Body of pancreas (tissue), 4 donors: ENCODE data around the gene FAM217B. TPM values are rescaled to one million over a fixed set of nuclear protein-coding genes. Genes with fewer than 3 reads are reported as not detected.

Source experiments
- ATAC-seq: fragments of 150-250 bp; one replicate; pipeline ENCODE4 v1.9.1; 2016
- DNase-seq, 4 donors: peaks; one replicate each; pipeline ENCODE4 v3.0.0-alpha.2; 2019
- H3K27ac ChIP-seq, 4 donors: fragments of 200-600 bp; sonication (generic); 1 replicate in 3 of 4; 2 replicates in 1 of 4; pipeline versions ENCODE4 v1.5.1 to v1.6.1; 2016 to 2019; ENCODE audit warnings: mild to moderate bottlenecking in 1 of 4, mixed read lengths in 1 of 4, moderate library complexity in 1 of 4
- H3K27me3 ChIP-seq, 2 donors: fragments of 200-600 bp; sonication (generic); one replicate each; pipeline ENCODE4 v1.6.0; 2016; ENCODE audit warnings: mild to moderate bottlenecking in 1 of 2
- H3K36me3 ChIP-seq, 2 donors: fragments of 200-600 bp; sonication (generic); replicated peaks in 1 of 2; 2 replicates each; pipeline ENCODE4 v1.5.1; 2016; ENCODE audit warnings: low read depth in 2 of 2; ENCODE audit not compliant: insufficient read depth in 1 of 2
- H3K4me1 ChIP-seq: fragments of 200-600 bp; sonication (generic); one replicate; pipeline ENCODE4 v1.6.0; 2016
- H3K4me3 ChIP-seq, 2 donors: fragments of 200-600 bp; sonication (generic); 1 replicate in 1 of 2; 2 replicates in 1 of 2; pipeline ENCODE4 v1.5.1; 2016 to 2019
- H3K9me3 ChIP-seq, 3 donors: fragments of 200-600 bp; sonication (generic); 1 replicate in 2 of 3; 2 replicates in 1 of 3; pipeline ENCODE4 v1.5.1; 2016
- CTCF ChIP-seq, 7 experiments: fragments of 450-650 bp in 4 of 7; fragments of 200-600 bp in 3 of 7; sonication (generic) in 3 of 7; IDR thresholded peaks; one replicate each; pipeline ENCODE4 v1.5.1; 2016 to 2019; ENCODE audit warnings: antibody characterized with exemption in 7 of 7
- POLR2A ChIP-seq, 3 donors: fragments of 450-650 bp; IDR thresholded peaks; one replicate each; pipeline ENCODE4 v1.6.1; 2016; ENCODE audit warnings: antibody characterized with exemption in 3 of 3, mild to moderate bottlenecking in 2 of 3
- WGBS, 2 donors: methylation state at CpG; one replicate each; pipeline ENCODE4 v1.1.5; 2017; 5-methylcytosine and 5-hydroxymethylcytosine counted together
- intact Hi-C: fragments of 100-400 bp; cut with DNase I; formaldehyde crosslinking; loops from one replicate; pipeline ENCODE4 v1.15.1; 2023
- total RNA-seq, 2 donors: library from RNA; depleted of rRNA; stranded (reverse); fragments of >200 nt; gene quantifications; one replicate each; pipeline ENCODE4 v1.1.0, GENCODE V29; 2016

The FAM217B gene
- total RNA-seq, result 1 to 10 TPM; 2.6 to 3.6 TPM

- Histone ChIP-seq H3K27ac (peak within 1 kb of the TSS; percentile 78 to 93 (median 91)), H3K9me3 (no peaks in the 10 kb centered on the region), H3K27me3 (no peaks in the 10 kb centered on the region), H3K36me3 (peaks cover 2 to 5% of the 10 kb centered on the region in 2 donors), H3K4me1 (peaks cover 43% of the 10 kb centered on the region), H3K4me3 (peak within 1 kb of the TSS; percentile 17 to 33)
- ATAC-seq, result peak; percentile 96
- DNase-seq, result peak; percentile 96 to 99 (median 98)
- TF ChIP-seq CTCF (IDR thresholded peaks at IDR 0.05) (peak in 4 of 7 experiments; percentile 14 to 36 (median 26)), POLR2A (IDR thresholded peaks at IDR 0.05) (peak; percentile 80 to 84 (median 81))
- 0 to 1% methylated on average over 38 to 55 of the region's 57 CpGs for WGBS, 2 donors
- intact Hi-C loops, result no loop called here
These were observed at the start of gene FAM217B, which contains the start of gene PPP1R3D for GRCh38 chr20:59940129-59940955. Gene FAM217B (plus strand): TSS chr20:59940389. CDS start chr20:59943944, 3,555 bp downstream. Gene PPP1R3D (minus strand): TSS chr20:59940305. CDS start chr20:59939931, 374 bp downstream.

- H3K27ac ChIP-seq, result no peak overlapping the region
- H3K27me3 ChIP-seq, result no peaks in the 10 kb centered on the region
- no peaks in the 10 kb centered on the region for H3K9me3 ChIP-seq
- no peaks in the 10 kb centered on the region for H3K36me3 ChIP-seq
- ATAC-seq (no peak), DNase-seq (no peak)
- H3K4me3 ChIP-seq, result no peak overlapping the region
- WGBS, 2 donors, result 50 to 68% methylated on average over 1 of the region's 1 CpG
- no peaks in the 10 kb centered on the region for H3K4me1 ChIP-seq
- intact Hi-C loops, result no loop called here
- TF ChIP-seq POLR2A (IDR thresholded peaks at IDR 0.05) (no peak), CTCF (IDR thresholded peaks at IDR 0.05) (no peak)
These were observed 48.6 kb upstream of the FAM217B start for GRCh38 chr20:59891581-59891980.

- ATAC-seq (no peak), DNase-seq (no peak)
- TF ChIP-seq CTCF (IDR thresholded peaks at IDR 0.05) (no peak), POLR2A (IDR thresholded peaks at IDR 0.05) (no peak)
These were observed 44.3 kb upstream of the FAM217B start for GRCh38 chr20:59895908-59896307.

GRCh38 chr20:59902470-59902869, 37.7 kb upstream of the FAM217B start:
- 93 to 96% methylated on average over 3 of the region's 3 CpGs for WGBS, 2 donors
- no peak overlapping the region for H3K27ac ChIP-seq
- no peak for ATAC-seq
- H3K4me3 ChIP-seq, result no peak overlapping the region
- no peaks in the 10 kb centered on the region for H3K9me3 ChIP-seq
- no peaks in the 10 kb centered on the region for H3K4me1 ChIP-seq
- intact Hi-C loops, result no loop called here
- no peaks in the 10 kb centered on the region for H3K36me3 ChIP-seq
- no peaks in the 10 kb centered on the region for H3K27me3 ChIP-seq
- TF ChIP-seq POLR2A (IDR thresholded peaks at IDR 0.05), result no peak
- TF ChIP-seq CTCF (IDR thresholded peaks at IDR 0.05), result no peak
- DNase-seq, result no peak

More at GRCh38 chr20:59895908-59896307, 44.3 kb upstream of the FAM217B start:
- Histone ChIP-seq H3K4me1 (no peaks in the 10 kb centered on the region), H3K27ac (no peak overlapping the region), H3K27me3 (no peaks in the 10 kb centered on the region), H3K36me3 (no peaks in the 10 kb centered on the region), H3K4me3 (no peak overlapping the region), H3K9me3 (no peaks in the 10 kb centered on the region)
- intact Hi-C loops, result no loop called here
- 47 to 48% methylated on average over 1 of the region's 1 CpG for WGBS, 2 donors
